K562 (cell line): ENCODE results near the gene DOCK6. TPM values are rescaled to one million over a fixed set of nuclear protein-coding genes. Genes with fewer than 3 reads are reported as not detected.
A peak's percentile ranks its signal among the peaks of the same experiment; 100 is the strongest.

Source experiments
- CREM ChIP-seq: IDR thresholded peaks from 2 replicates; pipeline ENCODE4 v1.6.1; 2014; ENCODE audit warnings: antibody characterized with exemption, low read depth
- ESRRA ChIP-seq: fragments of 450-650 bp; IDR thresholded peaks from 2 replicates; pipeline ENCODE4 v1.6.1; 2014; ENCODE audit warnings: low read depth, mild to moderate bottlenecking, moderate library complexity, borderline replicate concordance
- HMGXB4 ChIP-seq: sonication (generic); formaldehyde crosslinking; IDR thresholded peaks from 2 replicates; pipeline ENCODE4 v1.8.1; 2023; ENCODE audit warnings: mild to moderate bottlenecking, missing genetic modification reagents
- MAZ ChIP-seq, 2 experiments: fragments of 450-650 bp in 1 of 2; sonication (generic) in 1 of 2; formaldehyde crosslinking; IDR thresholded peaks in 1 of 2; conservative IDR thresholded peaks in 1 of 2; 2 replicates each; pipeline versions ENCODE4 v1.4.0 to v1.5.0; 2020; ENCODE audit warnings: mild to moderate bottlenecking in 1 of 2, missing genetic modification reagents in 1 of 2
- NFIX ChIP-seq: fragments of 250-450 bp; sonication (Bioruptor Pico); IDR thresholded peaks from 2 replicates; pipeline ENCODE4 v1.4.0; 2020; ENCODE audit warnings: low read depth, mild to moderate bottlenecking, moderate library complexity
- RCOR1 ChIP-seq, 2 experiments: IDR thresholded peaks; 2 replicates each; pipeline ENCODE4 v1.6.1; 2012; ENCODE audit warnings: low read depth in 2 of 2, low read length in 2 of 2, borderline replicate concordance in 1 of 2, improper control_type of control experiment in 1 of 2
- polyA plus RNA-seq, 8 experiments: library from polyadenylated mRNA; depleted of rRNA in 4 of 8; stranded (reverse) in 5 of 8; unstranded in 3 of 8; fragments of >200 nt; fragmentation: Nextera tagmentation in 2 of 8; fragmentation: Illumina TruSeq in 1 of 8; extraction: Ambion mirVana in 2 of 8; extraction: Trizol in 1 of 8; gene quantifications; 2 replicates each; pipeline versions ENCODE4 v1.2.1 to v1.2.3, GENCODE V29; 2011 to 2014; ENCODE audit warnings: inconsistent platforms in 1 of 8, missing spikeins in 1 of 8
- total RNA-seq, 7 experiments: library from RNA; depleted of rRNA in 6 of 7; stranded (reverse); fragments of >200 nt in 6 of 7; fragmentation: Illumina TruSeq in 2 of 7; extraction: Trizol in 2 of 7; gene quantifications; 2 replicates each; pipeline versions ENCODE4 v1.2.1 to v1.2.3, GENCODE V29; 2011 to 2021; ENCODE audit warnings: low replicate concordance in 1 of 7
- TF ChIP-seq, protein P1 (sequence below): fragments of 450-650 bp; IDR thresholded peaks from 2 replicates; pipeline ENCODE4 v1.7.1; 2018; ENCODE audit warnings: mild to moderate bottlenecking, low read depth; ENCODE audit not compliant: partially characterized antibody

Gene DOCK6
- total and polyA plus RNA-seq, 9 of the 15 experiments (the other 6 are each of a cell fraction or from before 2014, with no cell fraction given): 0.35 to 19.3 (median 3.8) TPM

- TF ChIP-seq HMGXB4 (no peak), NFIX (CRISPR knock-in tag) (no peak), MAZ (CRISPR knock-in tag; conservative IDR thresholded peaks at IDR 0.05 in 1 of 2, IDR thresholded peaks at IDR 0.05 in 1 of 2) (no peak), ESRRA (no peak), RCOR1 (IDR thresholded peaks at IDR 0.05; ENCODE audit: borderline replicate concordance in 1 of 2, low read depth in 2 of 2, low read length in 2 of 2) (no peak), CREM (peak; percentile 62)
- TF ChIP-seq, protein P1, sequence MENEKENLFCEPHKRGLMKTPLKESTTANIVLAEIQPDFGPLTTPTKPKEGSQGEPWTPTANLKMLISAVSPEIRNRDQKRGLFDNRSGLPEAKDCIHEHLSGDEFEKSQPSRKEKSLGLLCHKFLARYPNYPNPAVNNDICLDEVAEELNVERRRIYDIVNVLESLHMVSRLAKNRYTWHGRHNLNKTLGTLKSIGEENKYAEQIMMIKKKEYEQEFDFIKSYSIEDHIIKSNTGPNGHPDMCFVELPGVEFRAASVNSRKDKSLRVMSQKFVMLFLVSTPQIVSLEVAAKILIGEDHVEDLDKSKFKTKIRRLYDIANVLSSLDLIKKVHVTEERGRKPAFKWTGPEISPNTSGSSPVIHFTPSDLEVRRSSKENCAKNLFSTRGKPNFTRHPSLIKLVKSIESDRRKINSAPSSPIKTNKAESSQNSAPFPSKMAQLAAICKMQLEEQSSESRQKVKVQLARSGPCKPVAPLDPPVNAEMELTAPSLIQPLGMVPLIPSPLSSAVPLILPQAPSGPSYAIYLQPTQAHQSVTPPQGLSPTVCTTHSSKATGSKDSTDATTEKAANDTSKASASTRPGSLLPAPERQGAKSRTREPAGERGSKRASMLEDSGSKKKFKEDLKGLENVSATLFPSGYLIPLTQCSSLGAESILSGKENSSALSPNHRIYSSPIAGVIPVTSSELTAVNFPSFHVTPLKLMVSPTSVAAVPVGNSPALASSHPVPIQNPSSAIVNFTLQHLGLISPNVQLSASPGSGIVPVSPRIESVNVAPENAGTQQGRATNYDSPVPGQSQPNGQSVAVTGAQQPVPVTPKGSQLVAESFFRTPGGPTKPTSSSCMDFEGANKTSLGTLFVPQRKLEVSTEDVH: no peak
Measured at GRCh38 chr19:11291991-11292390, 29.7 kb upstream of the DOCK6 start (continued).
